Astrocyte of the cerebellum (primary cell): ENCODE results near the gene KRTAP10-6.

Experiments
- DNase-seq: peaks from one replicate; pipeline ENCODE4 v3.0.0-alpha.2; 2011; ENCODE audit warnings: low read depth
- H3K4me3 ChIP-seq: 2 replicates; pipeline ENCODE4 v1.5.1; 2011; ENCODE audit warnings: mild to moderate bottlenecking, low read depth, low read length, moderate library complexity
- in situ Hi-C: cut with HindIII; loops from 2 replicates; pipeline ENCODE4 v1.10.0; 2017; ENCODE audit warnings: low sequenced_read_pairs
- TF ChIP-seq, protein P1 (sequence below): IDR thresholded peaks from 2 replicates; pipeline ENCODE4 v1.5.1; 2012; ENCODE audit warnings: low read length, low read depth, moderate library complexity, mild to moderate bottlenecking; ENCODE audit errors: missing control alignments

KRTAP10-6 gene

GRCh38 chr21:44626262-44626661 lies 34.0 kb upstream of the KRTAP10-6 start:
- TF ChIP-seq, protein P1, sequence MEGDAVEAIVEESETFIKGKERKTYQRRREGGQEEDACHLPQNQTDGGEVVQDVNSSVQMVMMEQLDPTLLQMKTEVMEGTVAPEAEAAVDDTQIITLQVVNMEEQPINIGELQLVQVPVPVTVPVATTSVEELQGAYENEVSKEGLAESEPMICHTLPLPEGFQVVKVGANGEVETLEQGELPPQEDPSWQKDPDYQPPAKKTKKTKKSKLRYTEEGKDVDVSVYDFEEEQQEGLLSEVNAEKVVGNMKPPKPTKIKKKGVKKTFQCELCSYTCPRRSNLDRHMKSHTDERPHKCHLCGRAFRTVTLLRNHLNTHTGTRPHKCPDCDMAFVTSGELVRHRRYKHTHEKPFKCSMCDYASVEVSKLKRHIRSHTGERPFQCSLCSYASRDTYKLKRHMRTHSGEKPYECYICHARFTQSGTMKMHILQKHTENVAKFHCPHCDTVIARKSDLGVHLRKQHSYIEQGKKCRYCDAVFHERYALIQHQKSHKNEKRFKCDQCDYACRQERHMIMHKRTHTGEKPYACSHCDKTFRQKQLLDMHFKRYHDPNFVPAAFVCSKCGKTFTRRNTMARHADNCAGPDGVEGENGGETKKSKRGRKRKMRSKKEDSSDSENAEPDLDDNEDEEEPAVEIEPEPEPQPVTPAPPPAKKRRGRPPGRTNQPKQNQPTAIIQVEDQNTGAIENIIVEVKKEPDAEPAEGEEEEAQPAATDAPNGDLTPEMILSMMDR = no peak
- no peak overlapping the region for H3K4me3 ChIP-seq
- DNase-seq = no peak
- in situ Hi-C loops = no loop called here

DNA sequence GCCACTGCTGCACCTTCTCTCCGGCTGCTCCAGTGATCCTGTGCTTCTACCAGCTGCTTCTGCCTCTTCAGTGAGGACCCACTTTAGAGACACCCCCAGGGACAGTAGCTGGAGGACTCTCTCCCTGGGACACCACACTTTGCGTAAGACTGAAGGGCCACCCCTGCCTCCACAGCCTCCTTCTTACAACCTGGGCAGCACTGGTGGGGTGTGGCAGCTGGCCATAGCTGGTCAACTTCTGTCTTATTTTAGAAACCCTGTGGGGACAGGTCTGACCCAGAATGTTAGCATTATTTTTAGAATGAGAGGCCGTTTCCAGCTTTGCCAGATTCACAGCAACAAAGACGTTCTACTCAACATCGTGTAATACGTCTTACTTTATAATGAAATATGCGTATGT lies 33.5 kb upstream of the KRTAP10-6 start:
- in situ Hi-C loops = no loop called here
- TF ChIP-seq, protein P1 = no peak
- no peak overlapping the region for H3K4me3 ChIP-seq
- no peak for DNase-seq

GRCh38 chr21:44623575-44623974 lies 31.3 kb upstream of the KRTAP10-6 start:
- in situ Hi-C loops = no loop called here
- TF ChIP-seq, protein P1 = no peak
- no peak overlapping the region for H3K4me3 ChIP-seq
- no peak for DNase-seq

- TF ChIP-seq, protein P1 = no peak
- no peak overlapping the region for H3K4me3 ChIP-seq
- in situ Hi-C loops = no loop called here
- DNase-seq = no peak
Observed at GRCh38 chr21:44619886-44620285, 27.6 kb upstream of the KRTAP10-6 start.

GRCh38 chr21:44618909-44619308 lies 26.6 kb upstream of the KRTAP10-6 start:
- no peak for DNase-seq
- no peak overlapping the region for H3K4me3 ChIP-seq
- in situ Hi-C loops = no loop called here
- TF ChIP-seq, protein P1 = no peak

DNA sequence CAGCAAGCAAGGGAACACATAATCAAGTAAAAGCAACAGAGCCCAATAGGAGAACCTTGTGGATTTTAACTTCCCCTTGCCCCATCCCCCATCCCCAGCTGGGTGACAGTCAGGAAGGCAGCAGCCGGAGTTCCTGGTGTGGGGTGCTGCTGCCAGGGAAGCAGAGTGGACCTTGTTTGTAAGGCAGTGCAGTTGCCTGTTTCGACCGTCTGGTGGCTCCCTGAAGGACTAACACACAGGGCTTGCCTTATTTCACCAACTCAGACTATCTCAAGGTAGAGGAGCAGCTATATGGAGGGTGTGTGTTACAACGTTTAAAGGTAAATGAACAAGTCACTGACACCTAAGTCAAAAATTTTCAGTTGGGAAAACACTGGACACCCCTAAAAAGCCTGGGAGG lies 26.2 kb upstream of the KRTAP10-6 start:
- in situ Hi-C loops = no loop called here

DNA sequence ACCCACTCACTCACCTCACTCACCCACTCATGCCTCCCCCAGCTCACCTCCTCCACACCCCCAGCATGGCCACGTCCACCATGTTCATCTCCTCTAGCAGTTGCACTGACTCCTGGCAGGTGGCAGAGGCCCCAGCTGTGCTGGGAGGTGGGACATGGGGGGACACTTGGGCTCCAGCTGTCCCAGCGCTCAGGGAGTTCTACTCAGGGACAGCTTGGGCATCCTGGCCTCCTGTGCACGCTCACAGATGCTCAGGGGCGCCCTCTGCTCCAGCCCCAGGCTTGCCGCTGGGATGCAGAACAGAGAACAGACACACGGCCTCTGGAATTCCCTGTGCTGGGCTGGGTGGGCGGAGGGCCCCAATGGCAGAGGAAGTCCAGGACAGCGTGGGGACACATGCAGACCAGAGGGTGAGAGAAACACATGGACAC lies 24.8 kb upstream of the KRTAP10-6 start:
- in situ Hi-C loops = no loop called here
- DNase-seq = no peak
- TF ChIP-seq, protein P1 = no peak
- H3K4me3 ChIP-seq = no peak overlapping the region

More for the DNA sequence above, 26.2 kb upstream of the KRTAP10-6 start:
- TF ChIP-seq, protein P1 = no peak
- no peak for DNase-seq
- H3K4me3 ChIP-seq = no peak overlapping the region
